Right lobe of liver (tissue), 6 donors: ENCODE results near the gene MRPS14. TPM values are rescaled to one million over a fixed set of nuclear protein-coding genes. Genes with fewer than 3 reads are reported as not detected.

Experiments used
- ATAC-seq, 4 donors: fragments of 200-7000 bp; cut with Tn5 transposase; one replicate each; pipeline ENCODE4 v1.9.1; 2020; ENCODE audit warnings: mild to moderate bottlenecking in 4 of 4, moderate library complexity in 4 of 4
- DNase-seq, 3 donors: peaks; one replicate each; pipeline ENCODE4 v3.0.0-alpha.2; 2020
- H3K27ac ChIP-seq, 3 donors: fragments of 200-600 bp; one replicate each; pipeline ENCODE4 v1.8.0; 2022
- H3K27me3 ChIP-seq, 2 donors: fragments of 200-600 bp; one replicate each; pipeline ENCODE4 v1.8.0; 2022
- H3K36me3 ChIP-seq, 4 donors: fragments of 200-600 bp; sonication (generic) in 1 of 4; one replicate each; pipeline versions ENCODE4 v1.5.1 to v1.8.0; 2017 to 2022; ENCODE audit warnings: control low read depth in 1 of 4
- H3K4me1 ChIP-seq, 4 donors: fragments of 200-600 bp; sonication (generic) in 1 of 4; one replicate each; pipeline versions ENCODE4 v1.5.1 to v1.8.0; 2017 to 2022; ENCODE audit warnings: control low read depth in 1 of 4
- H3K4me3 ChIP-seq, 3 donors: fragments of 200-600 bp; one replicate each; pipeline ENCODE4 v1.8.0; 2022
- H3K9me3 ChIP-seq, 4 donors: fragments of 200-600 bp; sonication (generic) in 1 of 4; one replicate each; pipeline versions ENCODE4 v1.5.1 to v1.8.0; 2017 to 2022; ENCODE audit warnings: control low read depth in 1 of 4
- POLR2A ChIP-seq: fragments of 450-650 bp; IDR thresholded peaks from one replicate; pipeline ENCODE4 v1.6.1; 2017; ENCODE audit warnings: antibody characterized with exemption, mild to moderate bottlenecking
- WGBS: methylation state at CpG from one replicate; pipeline ENCODE4 v1.1.6; 2018; ENCODE audit warnings: low coverage, low lambda C conversion rate; ENCODE audit not compliant: insufficient coverage; ENCODE audit errors: missing lambda C conversion rate; 5-methylcytosine and 5-hydroxymethylcytosine counted together
- intact Hi-C, 2 donors: fragments of 100-400 bp; cut with DNase I; formaldehyde crosslinking; loops; one replicate each; pipeline versions ENCODE4 v1.11.2 to v1.14.1; 2022
- total RNA-seq, 6 experiments: library from RNA; depleted of rRNA in 2 of 6; stranded (reverse); fragments of >200 nt in 2 of 6; fragmentation: NEBNext Ultra II Directional in 3 of 6; extraction: Animal tissue kit (Norgen Biotek cat#: 25700) in 3 of 6; gene quantifications; one replicate each; pipeline versions ENCODE4 v1.1.0 to v1.2.4, GENCODE V29; 2016 to 2023
- TF ChIP-seq, protein P1 (sequence below), 4 donors: fragments of 200-600 bp in 3 of 4; fragments of 450-650 bp in 1 of 4; IDR thresholded peaks; one replicate each; pipeline versions ENCODE4 v1.5.1 to v1.8.0; 2016 to 2022; ENCODE audit warnings: antibody characterized with exemption in 4 of 4, mild to moderate bottlenecking in 2 of 4
- donor health status: DM: no; HTN: yes; CAD: no.
- donor health status: DM: no; HTN: no; CAD: no.
- donor health status: DM: no; HTN: no; CAD: no.
- donor health status: DM: no; HTN: yes; CAD: no.
- donor health status: DM: no; HTN: yes; CAD: no.

The MRPS14 gene
- total RNA-seq, 6 experiments from 2014 or later: 9.4 to 22.8 (median 18.8) TPM

DNA sequence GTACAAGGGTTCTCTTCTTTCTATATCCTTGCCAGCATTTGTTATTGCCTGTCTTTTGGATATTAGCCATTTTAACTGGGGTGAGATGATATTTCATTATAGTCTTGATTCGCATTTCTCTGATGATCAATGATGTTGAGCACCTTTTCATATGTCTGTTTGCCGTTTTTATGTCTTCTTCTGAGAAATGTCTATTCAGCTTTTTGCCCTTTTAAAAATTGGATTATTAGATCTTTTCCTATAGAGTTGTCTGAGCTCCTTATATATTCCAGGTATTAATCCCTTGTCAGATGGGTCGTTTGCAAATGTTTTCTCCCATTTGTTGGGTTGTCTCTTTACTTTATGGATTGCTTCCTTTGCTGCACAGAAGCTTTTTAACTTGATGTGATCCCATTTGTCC lies 19.4 kb upstream of the MRPS14 start:
- Histone ChIP-seq H3K36me3 (no peaks in the 10 kb centered on the region), H3K4me1 (no peaks in the 10 kb centered on the region), H3K4me3 (no peak overlapping the region), H3K27me3 (no peaks in the 10 kb centered on the region), H3K27ac (no peak overlapping the region), H3K9me3 (no peaks in the 10 kb centered on the region)
- DNase-seq: no peak
- WGBS: 35% methylated on average over 3 of the region's 3 CpGs
- intact Hi-C loops: no loop called here
- no peak for TF ChIP-seq POLR2A
- TF ChIP-seq, protein P1, sequence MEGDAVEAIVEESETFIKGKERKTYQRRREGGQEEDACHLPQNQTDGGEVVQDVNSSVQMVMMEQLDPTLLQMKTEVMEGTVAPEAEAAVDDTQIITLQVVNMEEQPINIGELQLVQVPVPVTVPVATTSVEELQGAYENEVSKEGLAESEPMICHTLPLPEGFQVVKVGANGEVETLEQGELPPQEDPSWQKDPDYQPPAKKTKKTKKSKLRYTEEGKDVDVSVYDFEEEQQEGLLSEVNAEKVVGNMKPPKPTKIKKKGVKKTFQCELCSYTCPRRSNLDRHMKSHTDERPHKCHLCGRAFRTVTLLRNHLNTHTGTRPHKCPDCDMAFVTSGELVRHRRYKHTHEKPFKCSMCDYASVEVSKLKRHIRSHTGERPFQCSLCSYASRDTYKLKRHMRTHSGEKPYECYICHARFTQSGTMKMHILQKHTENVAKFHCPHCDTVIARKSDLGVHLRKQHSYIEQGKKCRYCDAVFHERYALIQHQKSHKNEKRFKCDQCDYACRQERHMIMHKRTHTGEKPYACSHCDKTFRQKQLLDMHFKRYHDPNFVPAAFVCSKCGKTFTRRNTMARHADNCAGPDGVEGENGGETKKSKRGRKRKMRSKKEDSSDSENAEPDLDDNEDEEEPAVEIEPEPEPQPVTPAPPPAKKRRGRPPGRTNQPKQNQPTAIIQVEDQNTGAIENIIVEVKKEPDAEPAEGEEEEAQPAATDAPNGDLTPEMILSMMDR (IDR thresholded peaks at IDR 0.05): no peak
- no peak for ATAC-seq

DNA sequence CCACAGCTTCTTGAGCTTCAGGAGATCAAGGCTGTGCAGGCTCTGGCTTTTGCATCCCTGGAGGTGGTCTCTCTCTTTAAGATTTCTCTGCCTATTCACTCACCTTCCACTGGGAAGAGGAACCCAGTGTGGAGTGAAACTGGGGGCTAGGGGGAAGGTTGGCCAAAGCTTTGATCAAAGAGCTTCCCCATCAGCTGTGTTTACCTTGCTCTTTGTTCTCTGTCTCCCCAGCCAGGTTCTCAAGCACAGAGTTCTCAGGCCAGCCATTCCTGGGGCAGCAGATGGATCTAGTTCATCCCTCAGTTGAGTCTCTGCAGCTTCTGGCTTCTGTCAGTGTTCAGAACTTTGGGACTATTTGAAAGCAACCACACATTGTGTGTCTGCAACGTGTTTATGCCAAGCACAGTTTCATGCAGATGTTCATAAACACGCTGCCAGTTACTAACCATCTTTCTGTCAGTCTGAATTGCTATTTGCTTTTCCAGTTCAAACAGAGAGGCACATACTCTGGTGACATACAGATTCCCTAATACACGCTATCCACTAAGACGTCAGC lies 17.2 kb upstream of the MRPS14 start:
- Histone ChIP-seq H3K27ac (no peak overlapping the region), H3K9me3 (no peaks in the 10 kb centered on the region), H3K27me3 (no peaks in the 10 kb centered on the region), H3K4me1 (no peaks in the 10 kb centered on the region), H3K4me3 (no peak overlapping the region), H3K36me3 (no peaks in the 10 kb centered on the region)
- intact Hi-C loops: no loop called here
- no peak for DNase-seq
- no peak for ATAC-seq
- no peak for TF ChIP-seq POLR2A
- TF ChIP-seq, protein P1 (IDR thresholded peaks at IDR 0.05): no peak
- 46% methylated on average over 4 of the region's 4 CpGs for WGBS

DNA sequence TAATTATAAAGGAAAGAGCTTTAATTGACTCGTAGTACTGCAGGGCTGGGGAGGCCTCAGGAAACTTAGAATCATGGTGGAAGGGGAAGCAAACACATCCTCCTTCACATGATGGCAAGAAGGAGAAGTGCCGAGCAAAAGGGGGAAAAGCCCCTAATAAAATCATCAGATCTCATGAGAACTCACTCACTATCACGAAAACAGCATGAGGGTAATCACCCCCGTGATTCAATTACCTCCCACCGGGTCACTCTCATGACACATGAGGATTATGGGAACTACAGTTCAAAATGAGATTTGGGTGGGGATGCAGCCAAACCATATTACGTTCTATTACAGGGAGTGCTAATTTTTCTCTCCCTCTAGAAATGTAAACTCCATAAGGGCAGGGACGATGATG lies 14.2 kb upstream of the MRPS14 start:
- Histone ChIP-seq H3K4me1 (no peaks in the 10 kb centered on the region), H3K27me3 (no peaks in the 10 kb centered on the region), H3K36me3 (no peaks in the 10 kb centered on the region), H3K4me3 (no peak overlapping the region), H3K27ac (no peak overlapping the region), H3K9me3 (no peaks in the 10 kb centered on the region)
- intact Hi-C loops: loop anchor here (10.0 kb wide), 3 partner anchors 87 to 287 kb away; no protein-coding TSS in a partner anchor
- DNase-seq: no peak
- TF ChIP-seq, protein P1 (IDR thresholded peaks at IDR 0.05): no peak
- no peak for TF ChIP-seq POLR2A
- 49% methylated on average over 7 of the region's 7 CpGs for WGBS
- ATAC-seq: no peak

DNA sequence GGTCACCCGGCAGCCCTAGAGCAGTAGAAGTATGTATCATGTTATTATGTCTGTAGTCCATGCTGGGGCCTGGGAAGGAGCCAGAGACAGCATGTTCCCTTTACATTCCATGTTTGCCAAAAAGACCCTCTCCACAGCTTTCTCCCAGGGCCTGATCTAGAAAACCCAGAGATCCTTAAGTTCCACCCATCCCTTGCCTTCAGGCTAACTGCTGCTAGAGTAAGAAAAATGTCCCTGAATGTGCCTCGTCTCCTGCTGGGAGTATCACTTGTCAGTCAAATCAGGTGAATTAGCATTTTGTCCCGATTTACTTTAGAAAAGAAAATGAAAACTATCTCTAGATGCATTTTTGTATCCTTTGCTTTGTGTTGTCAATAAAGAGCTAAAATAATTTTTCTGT lies 13.3 kb upstream of the MRPS14 start:
- Histone ChIP-seq H3K4me1 (no peaks in the 10 kb centered on the region), H3K9me3 (no peaks in the 10 kb centered on the region), H3K36me3 (no peaks in the 10 kb centered on the region), H3K27me3 (no peaks in the 10 kb centered on the region), H3K4me3 (no peak overlapping the region), H3K27ac (no peak overlapping the region)
- no peak for TF ChIP-seq POLR2A
- TF ChIP-seq, protein P1 (IDR thresholded peaks at IDR 0.05): no peak
- ATAC-seq (no peak), DNase-seq (no peak)
- intact Hi-C loops: loop anchor here (10.0 kb wide), 3 partner anchors 88 to 288 kb away; no protein-coding TSS in a partner anchor
- WGBS: 68% methylated on average over 3 of the region's 3 CpGs
